Lower leg skin (tissue), 3 donors: ENCODE measurements around the gene DUSP2.

Experiments
- CTCF ChIP-seq, 3 donors: fragments of 450-650 bp; IDR thresholded peaks; one replicate each; pipeline ENCODE4 v1.5.1; 2016; ENCODE audit warnings: antibody characterized with exemption in 3 of 3, mild to moderate bottlenecking in 3 of 3, moderate library complexity in 2 of 3
- POLR2A ChIP-seq, 2 donors: fragments of 450-650 bp; IDR thresholded peaks; one replicate each; pipeline ENCODE4 v1.6.1; 2016 to 2017; ENCODE audit warnings: antibody characterized with exemption in 2 of 2, mild to moderate bottlenecking in 1 of 2, moderate library complexity in 1 of 2

GRCh38 chr2:96128456-96128855 is 16.8 kb downstream of the DUSP2 start:
- TF ChIP-seq CTCF (IDR thresholded peaks at IDR 0.05) (no peak), POLR2A (IDR thresholded peaks at IDR 0.05) (no peak)
